ENCODE results near the gene VAV3. TPM values are rescaled to one million over a fixed set of nuclear protein-coding genes. Genes with fewer than 3 reads are reported as not detected.
"Not testable (repeated sequence)": the region's sequence is repeated elsewhere in the genome, so short reads cannot be mapped to it uniquely, and the experiment has no call there.

The VAV3 gene
- total and polyA plus RNA-seq, 4 experiments from 2014 or later = 0.43 to 2.9 (median 1.8) TPM

DNA sequence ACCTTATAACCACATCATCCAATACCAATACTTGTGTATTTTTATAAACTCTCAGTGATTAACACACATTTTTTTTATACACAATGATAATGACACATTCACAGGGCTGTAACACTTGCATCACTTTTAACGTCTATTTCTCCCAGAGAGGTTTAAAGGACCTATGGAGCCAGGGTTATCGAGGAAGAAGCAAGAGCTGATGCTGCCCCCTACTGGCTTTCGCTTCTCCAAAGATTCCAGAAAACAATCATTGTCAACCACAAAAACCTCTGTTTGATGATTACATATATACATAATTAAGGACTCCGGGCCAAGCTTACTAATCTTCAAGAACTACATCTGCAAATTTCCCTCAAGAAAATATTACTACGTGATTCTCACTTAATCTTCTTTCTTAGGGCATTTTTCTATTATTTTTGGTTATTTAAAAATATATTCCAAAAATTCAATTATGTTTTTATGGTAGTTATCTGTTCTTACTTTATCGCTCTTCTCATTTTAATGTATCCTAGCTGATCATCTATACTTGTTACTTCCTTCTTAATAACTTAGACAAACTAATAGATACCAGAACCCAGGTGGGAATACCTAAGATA lies 214.5 kb downstream of the VAV3 start:
- no peaks in the 10 kb centered on the region for H3K9me3 ChIP-seq (ENCODE audit: control insufficient read depth in 1 of 2, low read length in 2 of 2)
- Mint-ChIP-seq H3K9me3 (peaks cover 0 to 2% (median 0%) of the 10 kb centered on the region in 8 donors), H3K4me3 (no peak overlapping the region), H3K27ac (no peak overlapping the region), H3K4me1 (no peaks in the 10 kb centered on the region), H3K27me3 (no peaks in the 10 kb centered on the region), H3K36me3 (peaks cover 3 to 9% of the 10 kb centered on the region in 2 donors)
- intact Hi-C loops (cut with micrococcal nuclease) = no loop called here
- no peaks in the 10 kb centered on the region for H3K36me3 ChIP-seq (ENCODE audit: insufficient read depth, low read length)
- CTCF ChIA-PET (ENCODE audit: partially characterized antibody) = no interaction called here
- peak in 1 of 5 donors; percentile 6 for DNase-seq
- no peak overlapping the region for H3K27ac ChIP-seq (ENCODE audit: low read depth, low read length)
- no peaks in the 10 kb centered on the region for H3K4me1 ChIP-seq (ENCODE audit: insufficient read depth, low read length)
- POLR2A ChIA-PET (ENCODE audit: partially characterized antibody) = no interaction called here
- H3K4me3 ChIP-seq (ENCODE audit: low read length in 2 of 2) = no peak overlapping the region
- no peaks in the 10 kb centered on the region for H3K27me3 ChIP-seq (ENCODE audit: insufficient read depth, low read length)

- CTCF ChIA-PET (ENCODE audit: partially characterized antibody) = no interaction called here
- Mint-ChIP-seq H3K9me3 (peaks cover 0 to 2% (median 0%) of the 10 kb centered on the region in 8 donors), H3K27ac (no peak overlapping the region), H3K27me3 (no peaks in the 10 kb centered on the region), H3K36me3 (peaks cover 0 to 3% of the 10 kb centered on the region in 2 donors), H3K4me3 (no peak overlapping the region), H3K4me1 (no peaks in the 10 kb centered on the region)
- POLR2A ChIA-PET (ENCODE audit: partially characterized antibody) = no interaction called here
- H3K4me1 ChIP-seq (ENCODE audit: insufficient read depth, low read length) = no peaks in the 10 kb centered on the region
- DNase-seq = no peak
- H3K4me3 ChIP-seq (ENCODE audit: low read length in 2 of 2) = no peak overlapping the region
- intact Hi-C loops (cut with micrococcal nuclease) = no loop called here
- H3K27me3 ChIP-seq (ENCODE audit: insufficient read depth, low read length) = no peaks in the 10 kb centered on the region
- H3K27ac ChIP-seq (ENCODE audit: low read depth, low read length) = no peak overlapping the region
- no peaks in the 10 kb centered on the region for H3K9me3 ChIP-seq (ENCODE audit: control insufficient read depth in 1 of 2, low read length in 2 of 2)
- H3K36me3 ChIP-seq (ENCODE audit: insufficient read depth, low read length) = no peaks in the 10 kb centered on the region
These were observed 216.4 kb downstream of the VAV3 start for GRCh38 chr1:107748531-107748930.

- Histone ChIP-seq H3K9me3 (ENCODE audit: control insufficient read depth in 1 of 2, low read length in 2 of 2) (no peaks in the 10 kb centered on the region), H3K27ac (ENCODE audit: low read depth, low read length) (no peak overlapping the region), H3K4me1 (ENCODE audit: insufficient read depth, low read length) (no peaks in the 10 kb centered on the region), H3K27me3 (ENCODE audit: insufficient read depth, low read length) (no peaks in the 10 kb centered on the region), H3K4me3 (ENCODE audit: low read length in 2 of 2) (no peak overlapping the region), H3K36me3 (ENCODE audit: insufficient read depth, low read length) (no peaks in the 10 kb centered on the region)
- H3K27ac Mint-ChIP-seq = no peak overlapping the region
- peaks cover 0 to 3% of the 10 kb centered on the region in 2 donors for H3K36me3 Mint-ChIP-seq
- H3K4me3 Mint-ChIP-seq = no peak overlapping the region
- POLR2A ChIA-PET (ENCODE audit: partially characterized antibody) = no interaction called here
- CTCF ChIA-PET (ENCODE audit: partially characterized antibody) = no interaction called here
- no peak for DNase-seq
- H3K27me3 Mint-ChIP-seq = no peaks in the 10 kb centered on the region
- H3K9me3 Mint-ChIP-seq = peaks cover 0 to 2% (median 0%) of the 10 kb centered on the region in 8 donors
- intact Hi-C loops (cut with micrococcal nuclease) = no loop called here
- no peaks in the 10 kb centered on the region for H3K4me1 Mint-ChIP-seq
These were observed 223.7 kb downstream of the VAV3 start for GRCh38 chr1:107741242-107741641.

DNA sequence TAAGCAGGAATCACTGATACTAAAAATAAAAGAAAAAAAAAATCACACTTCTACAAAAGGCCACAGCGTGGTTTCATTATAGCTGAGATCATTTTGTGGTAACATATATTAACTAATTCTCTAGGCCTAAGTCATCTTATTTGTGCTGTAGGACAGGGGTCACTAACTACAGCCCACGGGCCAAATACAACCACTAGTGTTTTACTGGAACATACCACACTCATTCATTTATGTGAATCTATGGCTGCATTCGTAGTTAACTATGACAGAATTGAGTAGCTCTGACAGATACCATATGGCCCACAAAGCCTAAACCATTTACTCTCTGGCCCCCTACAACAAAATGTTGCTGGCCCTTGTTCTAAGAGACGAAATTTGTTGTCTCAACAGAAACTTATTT lies 224.4 kb downstream of the VAV3 start:
- POLR2A ChIA-PET (ENCODE audit: partially characterized antibody) = no interaction called here
- CTCF ChIA-PET (ENCODE audit: partially characterized antibody) = no interaction called here
- Mint-ChIP-seq H3K27ac (no peak overlapping the region), H3K36me3 (peaks cover 0 to 3% of the 10 kb centered on the region in 2 donors), H3K27me3 (no peaks in the 10 kb centered on the region), H3K9me3 (peaks cover 0 to 2% (median 0%) of the 10 kb centered on the region in 8 donors), H3K4me3 (no peak overlapping the region), H3K4me1 (no peaks in the 10 kb centered on the region)
- Histone ChIP-seq H3K4me3 (ENCODE audit: low read length in 2 of 2) (no peak overlapping the region), H3K36me3 (ENCODE audit: insufficient read depth, low read length) (no peaks in the 10 kb centered on the region), H3K9me3 (ENCODE audit: control insufficient read depth in 1 of 2, low read length in 2 of 2) (no peaks in the 10 kb centered on the region), H3K27ac (ENCODE audit: low read depth, low read length) (no peak overlapping the region), H3K4me1 (ENCODE audit: insufficient read depth, low read length) (no peaks in the 10 kb centered on the region), H3K27me3 (ENCODE audit: insufficient read depth, low read length) (no peaks in the 10 kb centered on the region)
- no peak for DNase-seq
- intact Hi-C loops (cut with micrococcal nuclease) = no loop called here

DNA sequence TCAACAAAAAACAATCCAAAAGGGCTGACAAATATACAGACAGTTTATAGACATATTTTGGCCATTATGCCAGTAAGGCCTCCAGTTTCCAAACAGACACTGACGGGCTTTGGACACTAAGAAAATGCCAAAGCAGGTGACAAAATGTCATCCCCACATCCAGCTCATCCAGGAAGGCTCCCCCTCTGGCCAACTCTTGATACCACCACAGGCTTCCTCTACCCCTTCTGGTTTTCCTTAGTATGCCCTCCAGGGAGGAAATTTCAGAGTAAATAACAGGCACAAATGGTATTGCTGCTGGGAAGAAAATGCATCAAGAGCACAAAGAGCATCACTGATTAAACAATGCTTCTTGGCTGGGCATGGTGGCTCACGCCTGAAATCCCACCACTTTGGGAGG lies 225.3 kb downstream of the VAV3 start:
- DNase-seq = no peak
- POLR2A ChIA-PET (ENCODE audit: partially characterized antibody) = no interaction called here

GRCh38 chr1:107739201-107739600 lies 225.8 kb downstream of the VAV3 start:
- DNase-seq = no peak
- H3K27ac ChIP-seq (ENCODE audit: low read depth, low read length) = no peak overlapping the region
- no peaks in the 10 kb centered on the region for H3K9me3 ChIP-seq (ENCODE audit: control insufficient read depth in 1 of 2, low read length in 2 of 2)
- H3K27ac Mint-ChIP-seq = no peak overlapping the region
- no peak overlapping the region for H3K4me3 Mint-ChIP-seq
- CTCF ChIA-PET (ENCODE audit: partially characterized antibody) = no interaction called here
- H3K9me3 Mint-ChIP-seq = peaks cover 0 to 3% (median 0%) of the 10 kb centered on the region in 8 donors
- H3K27me3 ChIP-seq (ENCODE audit: insufficient read depth, low read length) = no peaks in the 10 kb centered on the region
- intact Hi-C loops (cut with micrococcal nuclease) = no loop called here
- no peaks in the 10 kb centered on the region for H3K4me1 ChIP-seq (ENCODE audit: insufficient read depth, low read length)
- H3K4me3 ChIP-seq (ENCODE audit: low read length in 2 of 2) = no peak overlapping the region
- H3K36me3 ChIP-seq (ENCODE audit: insufficient read depth, low read length) = no peaks in the 10 kb centered on the region
- H3K27me3 Mint-ChIP-seq = no peaks in the 10 kb centered on the region
- H3K4me1 Mint-ChIP-seq = no peaks in the 10 kb centered on the region
- POLR2A ChIA-PET (ENCODE audit: partially characterized antibody) = no interaction called here
- peaks cover 0 to 7% of the 10 kb centered on the region in 2 donors for H3K36me3 Mint-ChIP-seq

More for the DNA sequence above, 225.3 kb downstream of the VAV3 start:
- Histone ChIP-seq H3K36me3 (ENCODE audit: insufficient read depth, low read length) (no peaks in the 10 kb centered on the region), H3K27ac (ENCODE audit: low read depth, low read length) (no peak overlapping the region), H3K4me1 (ENCODE audit: insufficient read depth, low read length) (no peaks in the 10 kb centered on the region), H3K27me3 (ENCODE audit: insufficient read depth, low read length) (no peaks in the 10 kb centered on the region), H3K9me3 (ENCODE audit: control insufficient read depth in 1 of 2, low read length in 2 of 2) (no peaks in the 10 kb centered on the region), H3K4me3 (ENCODE audit: low read length in 2 of 2) (no peak overlapping the region)
- Mint-ChIP-seq H3K36me3 (peaks cover 0 to 6% of the 10 kb centered on the region in 2 donors), H3K4me3 (no peak overlapping the region), H3K9me3 (peaks cover 0 to 2% (median 0%) of the 10 kb centered on the region in 8 donors), H3K27me3 (no peaks in the 10 kb centered on the region), H3K27ac (no peak overlapping the region), H3K4me1 (no peaks in the 10 kb centered on the region)
- CTCF ChIA-PET (ENCODE audit: partially characterized antibody) = no interaction called here
- intact Hi-C loops (cut with micrococcal nuclease) = no loop called here

- CTCF ChIA-PET (ENCODE audit: partially characterized antibody); H3K4me1 Mint-ChIP-seq; H3K27me3 Mint-ChIP-seq: not testable (repeated sequence)
These were observed 231.6 kb downstream of the VAV3 start for GRCh38 chr1:107733401-107733800.

GRCh38 chr1:107727866-107728265 lies 237.1 kb downstream of the VAV3 start:
- H3K27me3 ChIP-seq (ENCODE audit: insufficient read depth, low read length) = no peaks in the 10 kb centered on the region
- H3K27ac Mint-ChIP-seq = no peak overlapping the region
- H3K9me3 Mint-ChIP-seq = peaks cover 0 to 2% (median 0%) of the 10 kb centered on the region in 8 donors
- H3K4me3 ChIP-seq (ENCODE audit: low read length in 2 of 2) = no peak overlapping the region
- H3K27ac ChIP-seq (ENCODE audit: low read depth, low read length) = no peak overlapping the region
- ChIA-PET POLR2A (ENCODE audit: partially characterized antibody) (no interaction called here), CTCF (ENCODE audit: partially characterized antibody) (no interaction called here)
- no peak overlapping the region for H3K4me3 Mint-ChIP-seq
- no peaks in the 10 kb centered on the region for H3K36me3 ChIP-seq (ENCODE audit: insufficient read depth, low read length)
- no peaks in the 10 kb centered on the region for H3K27me3 Mint-ChIP-seq
- no peaks in the 10 kb centered on the region for H3K4me1 Mint-ChIP-seq
- no peaks in the 10 kb centered on the region for H3K4me1 ChIP-seq (ENCODE audit: insufficient read depth, low read length)
- intact Hi-C loops (cut with micrococcal nuclease) = no loop called here
- no peaks in the 10 kb centered on the region for H3K9me3 ChIP-seq (ENCODE audit: control insufficient read depth in 1 of 2, low read length in 2 of 2)
- no peaks in the 10 kb centered on the region for H3K36me3 Mint-ChIP-seq
- no peak for DNase-seq

More at GRCh38 chr1:107733401-107733800, 231.6 kb downstream of the VAV3 start:
- H3K36me3 ChIP-seq (ENCODE audit: insufficient read depth, low read length); intact Hi-C loops (cut with micrococcal nuclease); H3K9me3 ChIP-seq (ENCODE audit: control insufficient read depth in 1 of 2, low read length in 2 of 2); H3K27ac Mint-ChIP-seq; H3K9me3 Mint-ChIP-seq; H3K27ac ChIP-seq (ENCODE audit: low read depth, low read length); H3K4me3 Mint-ChIP-seq; H3K27me3 ChIP-seq (ENCODE audit: insufficient read depth, low read length); H3K4me3 ChIP-seq (ENCODE audit: low read length in 2 of 2); POLR2A ChIA-PET (ENCODE audit: partially characterized antibody); H3K4me1 ChIP-seq (ENCODE audit: insufficient read depth, low read length); DNase-seq; H3K36me3 Mint-ChIP-seq: not testable (repeated sequence)

Data from CD4-positive, alpha-beta memory T cell (primary cell).